ENCODE results near the gene VIT.

Gene VIT

GRCh38 chr2:36658277-36658748, 38.2 kb upstream of the VIT start:
- no peak for TF ChIP-seq CTCF (IDR thresholded peaks at IDR 0.05; ENCODE audit: control extremely low read depth, extremely low read depth, low read depth, missing control alignments)
- CTCF ChIA-PET: interaction anchor here (1.0 to 1.7 kb wide), 3 partner anchors 20 to 306 kb away, joined by 3 to 7 read pairs (median 3); no protein-coding TSS in a partner anchor
- DNase-seq (ENCODE audit: extremely low spot score): no peak
- POLR2A ChIA-PET: no interaction called here

- DNase-seq (ENCODE audit: extremely low spot score): no peak
- ChIA-PET POLR2A (no interaction called here), CTCF (interaction anchor here (0.7 to 1.7 kb wide), 4 partner anchors 11 to 306 kb away, joined by 3 to 7 read pairs (median 3); no protein-coding TSS in a partner anchor)
- no peak for TF ChIP-seq CTCF (IDR thresholded peaks at IDR 0.05; ENCODE audit: control extremely low read depth, extremely low read depth, low read depth, missing control alignments)
These were observed 37.3 kb upstream of the VIT start for GRCh38 chr2:36659218-36659617.

- no peak for DNase-seq (ENCODE audit: extremely low spot score)
- TF ChIP-seq CTCF (IDR thresholded peaks at IDR 0.05; ENCODE audit: control extremely low read depth, extremely low read depth, low read depth, missing control alignments): no peak
- POLR2A ChIA-PET: no interaction called here
- CTCF ChIA-PET: interaction anchor here (0.7 to 1.7 kb wide), 3 partner anchors 12 to 687 kb away, joined by 3 read pairs; no protein-coding TSS in a partner anchor
These were observed 36.6 kb upstream of the VIT start for GRCh38 chr2:36659872-36660312.

- DNase-seq (ENCODE audit: extremely low spot score): no peak
- POLR2A ChIA-PET: interaction anchor here (0.5 kb wide), 1 partner anchor 1742 kb away, joined by 3 read pairs; no protein-coding TSS in a partner anchor
- TF ChIP-seq CTCF (IDR thresholded peaks at IDR 0.05; ENCODE audit: control extremely low read depth, extremely low read depth, low read depth, missing control alignments): no peak
- CTCF ChIA-PET: interaction anchor here (0.7 to 7.8 kb wide), 2 partner anchors 40 to 310 kb away, joined by 4 to 77 read pairs; partner anchors contain the start of gene CRIM1
These were observed 33.9 kb upstream of the VIT start for GRCh38 chr2:36662638-36663037.

GRCh38 chr2:36663295-36663694, 33.2 kb upstream of the VIT start:
- CTCF ChIA-PET: interaction anchor here (0.7 to 7.8 kb wide), 7 partner anchors 13 to 321 kb away, joined by 3 to 77 read pairs (median 4); partner anchors contain the start of gene CRIM1
- no peak for TF ChIP-seq CTCF (IDR thresholded peaks at IDR 0.05; ENCODE audit: control extremely low read depth, extremely low read depth, low read depth, missing control alignments)
- no peak for DNase-seq (ENCODE audit: extremely low spot score)
- POLR2A ChIA-PET: no interaction called here

- ChIA-PET POLR2A (no interaction called here), CTCF (interaction anchor here (0.7 to 7.8 kb wide), 54 partner anchors 9 to 1242 kb away, joined by 3 to 77 read pairs (median 4); partner anchors contain the start of gene CRIM1)
- TF ChIP-seq CTCF (IDR thresholded peaks at IDR 0.05; ENCODE audit: control extremely low read depth, extremely low read depth, low read depth, missing control alignments): peak; percentile 77
- peak; percentile 49 for DNase-seq (ENCODE audit: extremely low spot score)
These were observed 32.4 kb upstream of the VIT start for GRCh38 chr2:36663851-36664695.

All from GM10248 (cell line).